IMR-90 (cell line): Measurements from ENCODE around the gene TAOK1. TPM values are rescaled to one million over a fixed set of nuclear protein-coding genes. Genes with fewer than 3 reads are reported as not detected.

Experiments
- ATAC-seq: fragments of 200-7000 bp; cut with Tn5 transposase; 2 replicates; pipeline ENCODE4 v1.9.1; 2020; ENCODE audit warnings: low read depth, mild to moderate bottlenecking, moderate library complexity
- BruUV-seq: library from RNA; stranded (reverse); fragments of 400-500 nt; replicated peaks from 2 replicates; lab custom pipeline; 2021; lab: Mats Ljungman, UMichigan
- CTCF ChIA-PET: fragments of 300-600 bp; formaldehyde crosslinking; extraction: SDS; loops from one replicate; lab custom pipeline; 2021; ENCODE audit warnings: antibody characterized with exemption; lab: Yijun Ruan, JAX
- POLR2A ChIA-PET: fragments of 300-600 bp; sonication (Branson Sonifier 250); formaldehyde crosslinking; loops from one replicate; lab custom pipeline; 2022; ENCODE audit warnings: antibody characterized with exemption; ENCODE audit not compliant: unreplicated experiment; lab: Charles Lee
- DNase-seq: peaks from one replicate; pipeline ENCODE4 v3.0.0; 2013
- H2AFZ ChIP-seq: replicated peaks from 2 replicates; pipeline ENCODE3; 2013; ENCODE audit warnings: low read length, mild to moderate bottlenecking; ENCODE audit not compliant: poor library complexity
- H2AK5ac ChIP-seq: 2 replicates; pipeline ENCODE4 v1.6.1; 2013; ENCODE audit warnings: low read depth, low read length, inconsistent platforms
- H2AK9ac ChIP-seq: replicated peaks from 2 replicates; pipeline ENCODE3; 2013; ENCODE audit warnings: mild to moderate bottlenecking, low read depth, low read length, moderate library complexity; ENCODE audit not compliant: poor library complexity
- H2BK120ac ChIP-seq: 2 replicates; pipeline ENCODE4 v1.6.1; 2013; ENCODE audit warnings: low read depth, low read length, inconsistent platforms
- H2BK15ac ChIP-seq: 3 replicates; pipeline ENCODE4 v1.6.1; 2013; ENCODE audit warnings: low read depth, low read length, inconsistent platforms
- H2BK20ac ChIP-seq: 2 replicates; pipeline ENCODE4 v1.6.1; 2013; ENCODE audit warnings: low read depth, mild to moderate bottlenecking, inconsistent platforms, low read length, moderate library complexity
- H2BK5ac ChIP-seq: 2 replicates; pipeline ENCODE4 v1.6.1; 2013; ENCODE audit warnings: mild to moderate bottlenecking, low read depth, low read length, inconsistent platforms; ENCODE audit not compliant: poor library complexity, severe bottlenecking
- H3K14ac ChIP-seq: replicated peaks from 2 replicates; pipeline ENCODE4 v1.6.1; 2013; ENCODE audit warnings: low read depth, low read length, inconsistent platforms
- H3K18ac ChIP-seq: 2 replicates; pipeline ENCODE4 v1.6.1; 2013; ENCODE audit warnings: low read depth, low read length, control low read depth
- H3K23ac ChIP-seq: 2 replicates; pipeline ENCODE4 v1.6.1; 2013; ENCODE audit warnings: low read depth, low read length, inconsistent platforms
- H3K27ac ChIP-seq: 2 replicates; pipeline ENCODE4 v1.5.1; 2013; ENCODE audit warnings: mild to moderate bottlenecking, control low read depth, low read length; ENCODE audit not compliant: insufficient read depth
- H3K27me3 ChIP-seq: 2 replicates; pipeline ENCODE4 v1.6.1; 2013; ENCODE audit warnings: low read length; ENCODE audit not compliant: control insufficient read depth, insufficient read depth
- H3K36me3 ChIP-seq: 2 replicates; pipeline ENCODE4 v1.6.1; 2013; ENCODE audit warnings: low read length, mixed read lengths; ENCODE audit not compliant: control insufficient read depth, insufficient read depth
- H3K4ac ChIP-seq: 2 replicates; pipeline ENCODE4 v1.6.1; 2013; ENCODE audit warnings: low read depth, low read length, inconsistent platforms
- H3K4me1 ChIP-seq: 2 replicates; pipeline ENCODE4 v1.6.1; 2013; ENCODE audit warnings: low read length, mixed read lengths; ENCODE audit not compliant: control insufficient read depth, insufficient read depth
- H3K4me2 ChIP-seq: 2 replicates; pipeline ENCODE4 v1.6.1; 2013; ENCODE audit warnings: low read depth, mild to moderate bottlenecking, control low read depth, low read length, moderate library complexity
- H3K4me3 ChIP-seq: 2 replicates; pipeline ENCODE4 v1.5.1; 2013; ENCODE audit warnings: low read depth, mild to moderate bottlenecking, control low read depth, low read length, moderate library complexity; ENCODE audit not compliant: insufficient read depth
- H3K56ac ChIP-seq: 2 replicates; pipeline ENCODE4 v1.6.1; 2013; ENCODE audit warnings: low read length, inconsistent platforms; ENCODE audit not compliant: insufficient read depth; ENCODE audit errors: extremely low read depth
- H3K79me1 ChIP-seq, 2 experiments: 2 replicates each; pipeline ENCODE4 v1.6.1; 2013; ENCODE audit warnings: low read length in 2 of 2, inconsistent platforms in 1 of 2, low read depth in 1 of 2
- H3K9ac ChIP-seq: 2 replicates; pipeline ENCODE4 v1.6.1; 2013; ENCODE audit warnings: low read depth, low read length, control low read depth
- H3K9me1 ChIP-seq: 2 replicates; pipeline ENCODE4 v1.6.1; 2013; ENCODE audit warnings: low read length, inconsistent platforms; ENCODE audit not compliant: insufficient read depth
- H3K9me3 ChIP-seq: 2 replicates; pipeline ENCODE4 v1.6.1; 2013; ENCODE audit warnings: low read length; ENCODE audit not compliant: control insufficient read depth, insufficient read depth
- H4K20me1 ChIP-seq: 2 replicates; pipeline ENCODE4 v1.6.1; 2013; ENCODE audit warnings: low read length, inconsistent platforms; ENCODE audit not compliant: insufficient read depth
- H4K5ac ChIP-seq: 2 replicates; pipeline ENCODE4 v1.6.1; 2013; ENCODE audit warnings: mild to moderate bottlenecking, low read depth, low read length, control low read depth
- H4K8ac ChIP-seq, 2 experiments: 2 replicates each; pipeline ENCODE4 v1.6.1; 2013; ENCODE audit warnings: low read depth in 2 of 2, low read length in 2 of 2, control low read depth in 1 of 2, inconsistent platforms in 1 of 2
- H4K91ac ChIP-seq: 2 replicates; pipeline ENCODE4 v1.6.1; 2013; ENCODE audit warnings: low read depth, low read length, inconsistent platforms; ENCODE audit not compliant: insufficient read depth
- BHLHE40 ChIP-seq: fragments of 150-350 bp; IDR thresholded peaks from 2 replicates; pipeline ENCODE4 v1.6.1; 2016; ENCODE audit warnings: mild to moderate bottlenecking, low read depth, low read length
- CEBPB ChIP-seq: IDR thresholded peaks from 2 replicates; pipeline ENCODE4 v1.6.1; 2012; ENCODE audit warnings: low read depth, low read length, improper control_type of control experiment
- CHD1 ChIP-seq: IDR thresholded peaks from 2 replicates; pipeline ENCODE4 v1.6.1; 2012; ENCODE audit warnings: low read depth, low read length, improper control_type of control experiment
- CTCF ChIP-seq: conservative IDR thresholded peaks from 2 replicates; pipeline ENCODE4 v1.5.1; 2012; ENCODE audit warnings: mild to moderate bottlenecking, low read depth, low read length, improper control_type of control experiment
- ELK1 ChIP-seq: fragments of 150-350 bp; IDR thresholded peaks from 2 replicates; pipeline ENCODE4 v1.6.1; 2016; ENCODE audit warnings: low read depth, mild to moderate bottlenecking, low read length, moderate library complexity, borderline replicate concordance
- FOS ChIP-seq: fragments of 150-350 bp; IDR thresholded peaks from 2 replicates; pipeline ENCODE4 v1.6.1; 2016; ENCODE audit warnings: low read depth, low read length
- MXI1 ChIP-seq: IDR thresholded peaks from 2 replicates; pipeline ENCODE4 v1.6.1; 2012; ENCODE audit warnings: low read depth, mild to moderate bottlenecking, low read length, moderate library complexity, borderline replicate concordance
- NFE2L2 ChIP-seq: fragments of 150-350 bp; IDR thresholded peaks from 2 replicates; pipeline ENCODE4 v1.6.1; 2016; ENCODE audit warnings: low read depth, mild to moderate bottlenecking, low read length
- POLR2A ChIP-seq: IDR thresholded peaks from 2 replicates; pipeline ENCODE4 v1.6.1; 2012; ENCODE audit warnings: mild to moderate bottlenecking, low read depth, low read length
- RAD21 ChIP-seq: IDR thresholded peaks from 2 replicates; pipeline ENCODE4 v1.6.1; 2012; ENCODE audit warnings: low read length, improper control_type of control experiment
- RCOR1 ChIP-seq: IDR thresholded peaks from 2 replicates; pipeline ENCODE4 v1.6.1; 2012; ENCODE audit warnings: mild to moderate bottlenecking, low read length, improper control_type of control experiment; ENCODE audit not compliant: insufficient replicate concordance
- RFX5 ChIP-seq: IDR thresholded peaks from 2 replicates; pipeline ENCODE4 v1.8.0; 2012; ENCODE audit warnings: low read depth, mild to moderate bottlenecking, low read length, moderate library complexity
- SMC3 ChIP-seq: fragments of 150-350 bp; IDR thresholded peaks from 2 replicates; pipeline ENCODE4 v1.6.1; 2016; ENCODE audit warnings: low read depth, mild to moderate bottlenecking, antibody characterized with exemption, low read length, moderate library complexity
- USF2 ChIP-seq: fragments of 150-350 bp; IDR thresholded peaks from 2 replicates; pipeline ENCODE4 v1.6.1; 2017; ENCODE audit warnings: mild to moderate bottlenecking, antibody characterized with exemption, low read length, low read depth
- WGBS, 2 experiments: methylation state at CpG; one replicate each; pipeline versions ENCODE4 v1.1.5 to v1.1.7; 2013; ENCODE audit warnings: missing lambda C conversion rate in 2 of 2; ENCODE audit not compliant: insufficient read length in 1 of 2; ENCODE audit errors: extremely low coverage in 2 of 2; 5-methylcytosine and 5-hydroxymethylcytosine counted together
- dilution Hi-C: fragments of 300-500 bp; cut with HindIII; formaldehyde crosslinking; loops from one replicate; pipeline ENCODE4 v1.14.3; 2018; ENCODE audit warnings: low sequenced_read_pairs; ENCODE audit not compliant: unreplicated experiment
- in situ Hi-C: fragments of 300-500 bp; cut with MboI; formaldehyde crosslinking; loops from 3 replicates; pipeline ENCODE4 v1.14.3; 2019; ENCODE audit warnings: low sequenced_read_pairs, inconsistent platforms, mixed read lengths
- intact Hi-C: fragments of 100-400 bp; cut with micrococcal nuclease; formaldehyde crosslinking; loops from 2 replicates; pipeline ENCODE4 v1.10.0; 2022
- polyA plus RNA-seq, 3 experiments: library from polyadenylated mRNA; depleted of rRNA; stranded (reverse); fragments of >200 nt; gene quantifications; 2 replicates each; pipeline ENCODE4 v1.2.3, GENCODE V29; 2012; ENCODE audit warnings: low replicate concordance in 1 of 3
- total RNA-seq: library from RNA; depleted of rRNA; stranded (reverse); fragments of >200 nt; gene quantifications from 2 replicates; pipeline ENCODE4 v1.2.3, GENCODE V29; 2012

The TAOK1 gene
- total and polyA plus RNA-seq, 2 of the 4 experiments (the other 2 are of a cell fraction) = 9.8 to 91.8 TPM

- H3K4me2 ChIP-seq = no peak overlapping the region
- no TSS peak for BruUV-seq
- H2BK20ac ChIP-seq = no peak overlapping the region
- H3K27ac ChIP-seq = no peak overlapping the region
- ATAC-seq (no peak), DNase-seq (no peak)
- peaks cover 61% of the 10 kb centered on the region for H3K36me3 ChIP-seq
- no peak overlapping the region for H4K91ac ChIP-seq
- no peak overlapping the region for H2AK5ac ChIP-seq
- dilution Hi-C loops = no loop called here
- no peak overlapping the region for H3K9ac ChIP-seq
- no peak overlapping the region for H2BK120ac ChIP-seq
- H4K5ac ChIP-seq = no peak overlapping the region
- no peak overlapping the region for H3K23ac ChIP-seq
- no peak overlapping the region for H3K14ac ChIP-seq
- no peak overlapping the region for H4K8ac ChIP-seq
- no peak overlapping the region for H2AK9ac ChIP-seq
- 90% methylated on average over 1 of the region's 14 CpGs; no CpG with 5 or more reads in 1 of the 2 experiments for WGBS, 2 experiments
- H2BK15ac ChIP-seq = no peak overlapping the region
- no peak overlapping the region for H3K4me3 ChIP-seq
- H2AFZ ChIP-seq = no peak overlapping the region
- H3K27me3 ChIP-seq = no peaks in the 10 kb centered on the region
- peaks cover 3 to 36% of the 10 kb centered on the region in 2 experiments for H3K79me1 ChIP-seq
- CTCF ChIA-PET = interaction anchor here (1.2 to 2.4 kb wide), 3 partner anchors 17 to 204 kb away, joined by 3 to 13 read pairs (median 7); no protein-coding TSS in a partner anchor
- H4K20me1 ChIP-seq = no peaks in the 10 kb centered on the region
- no peaks in the 10 kb centered on the region; the same call in 1 of the 2 replicates for H3K9me1 ChIP-seq
- no peak overlapping the region for H3K56ac ChIP-seq
- no peak overlapping the region for H2BK5ac ChIP-seq
- in situ Hi-C loops = no loop called here
- H3K18ac ChIP-seq = no peak overlapping the region
- intact Hi-C loops = no loop called here
- H3K4ac ChIP-seq = no peak overlapping the region
- H3K9me3 ChIP-seq = no peaks in the 10 kb centered on the region
- H3K4me1 ChIP-seq = peaks cover 11% of the 10 kb centered on the region
- POLR2A ChIA-PET = interaction anchor here (0.6 kb wide), 1 partner anchor 12 kb away, joined by 3 read pairs; no protein-coding TSS in a partner anchor
- TF ChIP-seq USF2 (no peak), FOS (no peak), CEBPB (no peak), RCOR1 (no peak), MXI1 (no peak), RAD21 (no peak), NFE2L2 (no peak), POLR2A (no peak), RFX5 (no peak), BHLHE40 (no peak), ELK1 (no peak), CTCF (no peak), CHD1 (no peak), SMC3 (no peak)
Measured at GRCh38 chr17:29573871-29574731, 183.9 kb downstream of the TAOK1 start.
